DOHH2 (cell line): Measurements from ENCODE around the gene SLC25A33.

Source experiments
- EZH2phosphoT487 ChIP-seq: fragments of 200-600 bp; sonication (generic); IDR thresholded peaks from 2 replicates; pipeline ENCODE4 v1.6.1; 2017; ENCODE audit warnings: borderline replicate concordance, mild to moderate bottlenecking, antibody characterized with exemption, low read length, moderate library complexity, mixed read lengths
- TF ChIP-seq, protein P1 (sequence below): fragments of 200-600 bp; sonication (generic); IDR thresholded peaks from one replicate; pipeline ENCODE4 v1.5.1; 2014; ENCODE audit warnings: antibody characterized with exemption, mild to moderate bottlenecking, low read depth, low read length; ENCODE audit not compliant: poor library complexity, severe bottlenecking

DNA sequence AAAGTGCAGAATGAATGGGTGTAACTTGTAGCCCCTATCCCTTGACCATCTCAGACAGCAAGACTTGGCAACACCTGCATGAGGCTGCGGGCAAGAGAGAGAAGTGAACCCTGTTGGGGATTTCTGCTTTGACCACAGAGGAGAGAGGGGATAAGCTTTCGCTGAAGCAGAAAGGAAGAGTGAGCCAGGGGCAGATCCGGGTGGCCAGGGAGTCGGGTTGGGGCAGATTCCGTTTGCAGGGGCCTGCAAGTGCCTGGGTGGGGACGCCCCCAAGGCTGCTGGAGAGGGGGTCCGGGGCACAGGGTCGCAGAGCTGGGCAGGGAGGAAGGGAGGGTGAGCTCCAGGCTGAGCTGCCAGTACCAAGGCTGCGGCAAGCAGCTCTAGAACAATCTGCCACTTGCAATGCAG, 86.9 kb downstream of the SLC25A33 start:
- TF ChIP-seq, protein P1, sequence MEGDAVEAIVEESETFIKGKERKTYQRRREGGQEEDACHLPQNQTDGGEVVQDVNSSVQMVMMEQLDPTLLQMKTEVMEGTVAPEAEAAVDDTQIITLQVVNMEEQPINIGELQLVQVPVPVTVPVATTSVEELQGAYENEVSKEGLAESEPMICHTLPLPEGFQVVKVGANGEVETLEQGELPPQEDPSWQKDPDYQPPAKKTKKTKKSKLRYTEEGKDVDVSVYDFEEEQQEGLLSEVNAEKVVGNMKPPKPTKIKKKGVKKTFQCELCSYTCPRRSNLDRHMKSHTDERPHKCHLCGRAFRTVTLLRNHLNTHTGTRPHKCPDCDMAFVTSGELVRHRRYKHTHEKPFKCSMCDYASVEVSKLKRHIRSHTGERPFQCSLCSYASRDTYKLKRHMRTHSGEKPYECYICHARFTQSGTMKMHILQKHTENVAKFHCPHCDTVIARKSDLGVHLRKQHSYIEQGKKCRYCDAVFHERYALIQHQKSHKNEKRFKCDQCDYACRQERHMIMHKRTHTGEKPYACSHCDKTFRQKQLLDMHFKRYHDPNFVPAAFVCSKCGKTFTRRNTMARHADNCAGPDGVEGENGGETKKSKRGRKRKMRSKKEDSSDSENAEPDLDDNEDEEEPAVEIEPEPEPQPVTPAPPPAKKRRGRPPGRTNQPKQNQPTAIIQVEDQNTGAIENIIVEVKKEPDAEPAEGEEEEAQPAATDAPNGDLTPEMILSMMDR = no peak
- no peak for TF ChIP-seq EZH2phosphoT487
